ENCODE measurements around the gene SPDYE4.
"Not testable (repeated sequence)": the region's sequence is repeated elsewhere in the genome, so short reads cannot be mapped to it uniquely, and the experiment has no call there.

Gene SPDYE4

GRCh38 chr17:8758137-8758596 lies at the start of gene SPDYE4:
TSS of gene SPDYE4 (minus strand) at chr17:8758546. CDS start at chr17:8758382, 164 bp downstream.
- no peak for DNase-seq (ENCODE audit: low spot score)

- DNase-seq (ENCODE audit: low spot score), result peak; percentile 39
Measured at GRCh38 chr17:8806926-8807550, 48.7 kb upstream of the SPDYE4 start.

GRCh38 chr17:8806253-8806925 lies 48.0 kb upstream of the SPDYE4 start:
- peak; percentile 1 for DNase-seq (ENCODE audit: low spot score)

- DNase-seq (ENCODE audit: low spot score), result not testable (repeated sequence)
Measured at GRCh38 chr17:8805396-8805795, 47.0 kb upstream of the SPDYE4 start.

- DNase-seq (ENCODE audit: low spot score), result no peak
Measured at GRCh38 chr17:8803531-8804420, 45.4 kb upstream of the SPDYE4 start.

GRCh38 chr17:8801135-8801840 lies 42.9 kb upstream of the SPDYE4 start:
- DNase-seq (ENCODE audit: low spot score), result no peak

GRCh38 chr17:8800656-8801055 lies 42.3 kb upstream of the SPDYE4 start:
- DNase-seq (ENCODE audit: low spot score), result no peak

GRCh38 chr17:8799570-8800212 lies 41.3 kb upstream of the SPDYE4 start:
- no peak for DNase-seq (ENCODE audit: low spot score)

- no peak for DNase-seq (ENCODE audit: low spot score)
Measured at GRCh38 chr17:8798846-8799569, 40.7 kb upstream of the SPDYE4 start, which contains the start of gene MFSD6L. TSS of gene MFSD6L (minus strand) at chr17:8799365. CDS start at chr17:8799120, 245 bp downstream.

GRCh38 chr17:8798176-8798845 lies 40.0 kb upstream of the SPDYE4 start:
- no peak for DNase-seq (ENCODE audit: low spot score)

GRCh38 chr17:8797621-8798175 lies 39.4 kb upstream of the SPDYE4 start:
- no peak for DNase-seq (ENCODE audit: low spot score)

- DNase-seq (ENCODE audit: low spot score), result no peak
Measured at GRCh38 chr17:8794636-8795035, 36.3 kb upstream of the SPDYE4 start.

- no peak for DNase-seq (ENCODE audit: low spot score)
Measured at GRCh38 chr17:8793649-8794048, 35.3 kb upstream of the SPDYE4 start.

- DNase-seq (ENCODE audit: low spot score), result no peak
Measured at GRCh38 chr17:8792646-8793045, 34.3 kb upstream of the SPDYE4 start.

GRCh38 chr17:8791910-8792270 lies 33.5 kb upstream of the SPDYE4 start:
- no peak for DNase-seq (ENCODE audit: low spot score)

- DNase-seq (ENCODE audit: low spot score), result no peak
Measured at GRCh38 chr17:8791248-8791909, 33.0 kb upstream of the SPDYE4 start.

- no peak for DNase-seq (ENCODE audit: low spot score)
Measured at GRCh38 chr17:8789743-8790142, 31.4 kb upstream of the SPDYE4 start.

GRCh38 chr17:8788998-8789397 lies 30.7 kb upstream of the SPDYE4 start:
- DNase-seq (ENCODE audit: low spot score), result no peak

Data from NAMALWA (cell line).